ENCODE results near the gene SPG7.

SPG7 gene

GRCh38 chr16:89476811-89477261 lies 31.4 kb upstream of the SPG7 start:
- DNase-seq (ENCODE audit: low read depth in 2 of 2): no peak
- no peak overlapping the region for H3K4me3 ChIP-seq (replicated peaks in 1 of 2; ENCODE audit: low read depth in 2 of 2, low read length in 2 of 2)
- no peak for TF ChIP-seq CTCF (IDR thresholded peaks at IDR 0.05; ENCODE audit: low read depth, low read length)

DNA sequence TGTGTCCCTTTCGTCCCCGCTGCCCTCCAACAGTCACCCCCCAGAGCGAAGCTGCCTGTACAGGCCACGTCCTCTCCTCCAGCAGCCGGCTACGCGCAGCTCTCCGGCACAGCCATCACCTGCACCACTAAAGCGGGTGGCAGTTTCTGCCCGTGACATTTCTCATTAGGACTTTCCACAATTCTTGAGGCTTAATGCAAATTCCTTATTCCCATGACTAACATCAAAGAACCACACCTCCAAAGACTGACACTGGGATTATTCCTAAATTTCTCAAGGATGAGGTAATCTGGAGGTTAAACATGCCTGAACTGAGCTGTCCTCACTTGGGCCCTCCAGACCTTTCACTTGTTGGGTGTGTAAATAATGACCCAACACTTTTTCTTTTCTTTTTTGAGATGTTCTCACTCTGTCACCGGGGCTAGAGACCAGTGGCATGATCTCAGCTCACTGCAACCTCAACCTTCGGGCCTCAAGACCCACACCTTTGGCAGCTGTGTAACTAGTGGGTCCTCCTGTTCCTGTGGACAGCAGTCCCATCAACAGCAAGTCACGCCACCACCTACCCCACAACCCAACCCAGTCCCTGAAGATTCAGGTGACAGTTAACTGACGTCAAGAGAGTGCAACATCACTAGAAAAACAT lies 29.5 kb upstream of the SPG7 start:
- peak in 1 of 2 donors; percentile 67 for DNase-seq (ENCODE audit: low read depth in 2 of 2)
- TF ChIP-seq CTCF (IDR thresholded peaks at IDR 0.05; ENCODE audit: low read depth, low read length): no peak
- H3K4me3 ChIP-seq (replicated peaks in 1 of 2; ENCODE audit: low read depth in 2 of 2, low read length in 2 of 2): no peak overlapping the region

- DNase-seq (ENCODE audit: low read depth in 2 of 2): no peak
- TF ChIP-seq CTCF (IDR thresholded peaks at IDR 0.05; ENCODE audit: low read depth, low read length): no peak
- H3K4me3 ChIP-seq (replicated peaks in 1 of 2; ENCODE audit: low read depth in 2 of 2, low read length in 2 of 2): no peak overlapping the region
These were observed 26.7 kb upstream of the SPG7 start for GRCh38 chr16:89481356-89481955.

- TF ChIP-seq CTCF (IDR thresholded peaks at IDR 0.05; ENCODE audit: low read depth, low read length): no peak
- no peak overlapping the region for H3K4me3 ChIP-seq (replicated peaks in 1 of 2; ENCODE audit: low read depth in 2 of 2, low read length in 2 of 2)
- no peak for DNase-seq (ENCODE audit: low read depth in 2 of 2)
These were observed 25.9 kb upstream of the SPG7 start for GRCh38 chr16:89482150-89482816.

GRCh38 chr16:89482817-89483205 lies 25.4 kb upstream of the SPG7 start:
- H3K4me3 ChIP-seq (replicated peaks in 1 of 2; ENCODE audit: low read depth in 2 of 2, low read length in 2 of 2): no peak overlapping the region
- TF ChIP-seq CTCF (IDR thresholded peaks at IDR 0.05; ENCODE audit: low read depth, low read length): no peak
- no peak for DNase-seq (ENCODE audit: low read depth in 2 of 2)

DNA sequence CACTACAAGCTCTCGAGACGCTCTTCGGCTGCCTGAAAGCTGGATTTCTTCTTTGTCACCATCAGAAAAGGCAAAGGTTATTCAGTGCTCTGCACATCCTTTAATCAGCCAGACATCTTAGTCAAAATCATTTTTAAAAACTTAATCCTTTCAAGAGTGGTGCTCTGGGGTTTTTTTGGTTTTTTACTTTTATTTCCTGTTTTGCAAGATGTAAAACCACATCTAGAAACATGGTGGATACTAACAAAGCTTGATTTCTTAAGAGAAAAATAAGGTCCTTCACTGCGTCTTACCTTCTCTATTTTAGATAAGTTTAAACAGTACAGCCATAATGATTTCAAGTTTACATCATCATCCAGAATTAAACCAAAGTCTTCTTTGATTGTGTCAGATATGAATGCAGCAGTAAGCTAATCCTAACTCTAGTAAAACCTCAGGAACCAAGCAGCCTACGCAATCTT lies 24.1 kb upstream of the SPG7 start:
- DNase-seq (ENCODE audit: low read depth in 2 of 2): no peak
- no peak overlapping the region for H3K4me3 ChIP-seq (replicated peaks in 1 of 2; ENCODE audit: low read depth in 2 of 2, low read length in 2 of 2)

More for the DNA sequence above, 24.1 kb upstream of the SPG7 start:
- no peak for TF ChIP-seq CTCF (IDR thresholded peaks at IDR 0.05; ENCODE audit: low read depth, low read length)

All from cardiac fibroblast (primary cell).